ENCODE measurements around the gene QRICH1. TPM values are rescaled to one million over a fixed set of nuclear protein-coding genes. Genes with fewer than 3 reads are reported as not detected.

QRICH1 gene
- total and polyA plus RNA-seq, 2 of the 13 experiments (the other 11 are each of a cell fraction or from before 2014, with no cell fraction given): 52.6 to 102 TPM

DNA sequence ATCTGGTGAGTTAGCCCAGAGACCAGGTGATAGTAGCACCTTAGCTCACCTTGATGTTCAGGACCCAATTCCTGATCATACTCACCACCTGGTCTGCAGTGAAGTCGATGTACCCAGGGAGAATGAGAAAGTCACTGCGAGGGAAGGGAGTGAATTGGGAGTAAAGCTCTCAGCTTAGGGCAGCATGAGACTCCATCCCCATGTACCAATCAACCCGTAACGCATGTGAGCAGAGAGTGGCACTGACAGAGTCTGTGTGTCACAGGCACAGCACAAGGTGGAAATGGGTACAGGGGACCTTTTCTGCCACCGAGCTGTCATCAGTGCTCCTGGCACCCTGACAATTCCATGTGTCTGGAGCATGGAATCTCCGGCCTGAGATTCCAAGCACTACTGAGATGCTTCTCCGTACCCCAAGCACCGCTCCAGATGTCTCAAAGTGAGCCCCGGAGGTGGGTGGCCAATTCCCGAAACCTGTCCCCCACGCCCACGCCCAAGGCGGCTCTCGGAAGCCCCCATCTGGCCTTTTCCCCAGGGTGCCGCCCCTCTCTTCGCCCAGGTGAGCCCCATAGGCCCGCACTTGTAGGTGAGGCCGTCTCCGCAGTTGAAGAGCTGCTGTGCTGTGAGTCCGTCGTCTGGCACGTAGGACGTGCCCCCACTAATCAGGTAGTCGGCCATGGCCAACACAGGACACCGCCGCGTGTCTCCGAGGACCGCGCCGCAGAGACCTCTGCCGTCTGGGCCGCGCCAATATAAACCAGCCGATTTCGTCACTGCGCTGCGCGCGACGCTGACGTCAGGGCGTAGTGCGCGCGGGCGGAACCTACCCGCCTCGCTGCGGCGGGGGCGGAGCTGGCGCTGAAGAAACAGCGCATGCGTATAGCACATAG lies 65.0 kb downstream of the QRICH1 start, which contains the start of gene IMPDH2 (continued):
- TF ChIP-seq, protein P1, sequence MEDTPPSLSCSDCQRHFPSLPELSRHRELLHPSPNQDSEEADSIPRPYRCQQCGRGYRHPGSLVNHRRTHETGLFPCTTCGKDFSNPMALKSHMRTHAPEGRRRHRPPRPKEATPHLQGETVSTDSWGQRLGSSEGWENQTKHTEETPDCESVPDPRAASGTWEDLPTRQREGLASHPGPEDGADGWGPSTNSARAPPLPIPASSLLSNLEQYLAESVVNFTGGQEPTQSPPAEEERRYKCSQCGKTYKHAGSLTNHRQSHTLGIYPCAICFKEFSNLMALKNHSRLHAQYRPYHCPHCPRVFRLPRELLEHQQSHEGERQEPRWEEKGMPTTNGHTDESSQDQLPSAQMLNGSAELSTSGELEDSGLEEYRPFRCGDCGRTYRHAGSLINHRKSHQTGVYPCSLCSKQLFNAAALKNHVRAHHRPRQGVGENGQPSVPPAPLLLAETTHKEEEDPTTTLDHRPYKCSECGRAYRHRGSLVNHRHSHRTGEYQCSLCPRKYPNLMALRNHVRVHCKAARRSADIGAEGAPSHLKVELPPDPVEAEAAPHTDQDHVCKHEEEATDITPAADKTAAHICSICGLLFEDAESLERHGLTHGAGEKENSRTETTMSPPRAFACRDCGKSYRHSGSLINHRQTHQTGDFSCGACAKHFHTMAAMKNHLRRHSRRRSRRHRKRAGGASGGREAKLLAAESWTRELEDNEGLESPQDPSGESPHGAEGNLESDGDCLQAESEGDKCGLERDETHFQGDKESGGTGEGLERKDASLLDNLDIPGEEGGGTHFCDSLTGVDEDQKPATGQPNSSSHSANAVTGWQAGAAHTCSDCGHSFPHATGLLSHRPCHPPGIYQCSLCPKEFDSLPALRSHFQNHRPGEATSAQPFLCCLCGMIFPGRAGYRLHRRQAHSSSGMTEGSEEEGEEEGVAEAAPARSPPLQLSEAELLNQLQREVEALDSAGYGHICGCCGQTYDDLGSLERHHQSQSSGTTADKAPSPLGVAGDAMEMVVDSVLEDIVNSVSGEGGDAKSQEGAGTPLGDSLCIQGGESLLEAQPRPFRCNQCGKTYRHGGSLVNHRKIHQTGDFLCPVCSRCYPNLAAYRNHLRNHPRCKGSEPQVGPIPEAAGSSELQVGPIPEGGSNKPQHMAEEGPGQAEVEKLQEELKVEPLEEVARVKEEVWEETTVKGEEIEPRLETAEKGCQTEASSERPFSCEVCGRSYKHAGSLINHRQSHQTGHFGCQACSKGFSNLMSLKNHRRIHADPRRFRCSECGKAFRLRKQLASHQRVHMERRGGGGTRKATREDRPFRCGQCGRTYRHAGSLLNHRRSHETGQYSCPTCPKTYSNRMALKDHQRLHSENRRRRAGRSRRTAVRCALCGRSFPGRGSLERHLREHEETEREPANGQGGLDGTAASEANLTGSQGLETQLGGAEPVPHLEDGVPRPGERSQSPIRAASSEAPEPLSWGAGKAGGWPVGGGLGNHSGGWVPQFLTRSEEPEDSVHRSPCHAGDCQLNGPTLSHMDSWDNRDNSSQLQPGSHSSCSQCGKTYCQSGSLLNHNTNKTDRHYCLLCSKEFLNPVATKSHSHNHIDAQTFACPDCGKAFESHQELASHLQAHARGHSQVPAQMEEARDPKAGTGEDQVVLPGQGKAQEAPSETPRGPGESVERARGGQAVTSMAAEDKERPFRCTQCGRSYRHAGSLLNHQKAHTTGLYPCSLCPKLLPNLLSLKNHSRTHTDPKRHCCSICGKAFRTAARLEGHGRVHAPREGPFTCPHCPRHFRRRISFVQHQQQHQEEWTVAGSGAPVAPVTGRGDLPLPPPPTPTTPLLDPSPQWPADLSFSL (CRISPR knock-in tag; IDR thresholded peaks at IDR 0.05): no peak
- TF ChIP-seq, protein P2, sequence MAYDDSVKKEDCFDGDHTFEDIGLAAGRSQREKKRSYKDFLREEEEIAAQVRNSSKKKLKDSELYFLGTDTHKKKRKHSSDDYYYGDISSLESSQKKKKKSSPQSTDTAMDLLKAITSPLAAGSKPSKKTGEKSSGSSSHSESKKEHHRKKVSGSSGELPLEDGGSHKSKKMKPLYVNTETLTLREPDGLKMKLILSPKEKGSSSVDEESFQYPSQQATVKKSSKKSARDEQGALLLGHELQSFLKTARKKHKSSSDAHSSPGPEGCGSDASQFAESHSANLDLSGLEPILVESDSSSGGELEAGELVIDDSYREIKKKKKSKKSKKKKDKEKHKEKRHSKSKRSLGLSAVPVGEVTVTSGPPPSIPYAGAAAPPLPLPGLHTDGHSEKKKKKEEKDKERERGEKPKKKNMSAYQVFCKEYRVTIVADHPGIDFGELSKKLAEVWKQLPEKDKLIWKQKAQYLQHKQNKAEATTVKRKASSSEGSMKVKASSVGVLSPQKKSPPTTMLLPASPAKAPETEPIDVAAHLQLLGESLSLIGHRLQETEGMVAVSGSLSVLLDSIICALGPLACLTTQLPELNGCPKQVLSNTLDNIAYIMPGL (CRISPR knock-in tag; IDR thresholded peaks at IDR 0.05; ENCODE audit: borderline replicate concordance in 1 of 2, low read depth in 1 of 2): peak; percentile 82 to 86
- TF ChIP-seq NR2C2 (CRISPR knock-in tag; IDR thresholded peaks at IDR 0.05; ENCODE audit: borderline replicate concordance) (no peak; the same call in 1 of the 2 replicates), RBM39 (IDR thresholded peaks at IDR 0.05; ENCODE audit: low read depth, low read length, poor library complexity, severe bottlenecking) (peak; percentile 97), ZNF607 (CRISPR knock-in tag; IDR thresholded peaks at IDR 0.05; ENCODE audit: borderline replicate concordance) (no peak), ZNF878 (CRISPR knock-in tag; IDR thresholded peaks at IDR 0.05) (no peak; the same call in 1 of the 2 replicates), HNF4A (CRISPR knock-in tag; IDR thresholded peaks at IDR 0.05) (no peak), ATAD3A (CRISPR knock-in tag; IDR thresholded peaks at IDR 0.05) (peak; percentile 59; the same call in 1 of the 2 replicates), FOXC1 (CRISPR knock-in tag; IDR thresholded peaks at IDR 0.05; ENCODE audit: borderline replicate concordance) (peak; percentile 95), MXD4 (CRISPR knock-in tag; IDR thresholded peaks at IDR 0.05) (peak; percentile 97), JDP2 (CRISPR knock-in tag; IDR thresholded peaks at IDR 0.05; ENCODE audit: borderline replicate concordance) (no peak), ZNF563 (CRISPR knock-in tag; IDR thresholded peaks at IDR 0.05) (peak; percentile 90; the same call in 1 of the 2 replicates), AGO2 (optimal IDR thresholded peaks at IDR 0.05; ENCODE audit: low read depth, low read length) (peak; percentile 100)
- TF ChIP-seq, protein P3, sequence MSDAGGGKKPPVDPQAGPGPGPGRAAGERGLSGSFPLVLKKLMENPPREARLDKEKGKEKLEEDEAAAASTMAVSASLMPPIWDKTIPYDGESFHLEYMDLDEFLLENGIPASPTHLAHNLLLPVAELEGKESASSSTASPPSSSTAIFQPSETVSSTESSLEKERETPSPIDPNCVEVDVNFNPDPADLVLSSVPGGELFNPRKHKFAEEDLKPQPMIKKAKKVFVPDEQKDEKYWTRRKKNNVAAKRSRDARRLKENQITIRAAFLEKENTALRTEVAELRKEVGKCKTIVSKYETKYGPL (CRISPR knock-in tag; IDR thresholded peaks at IDR 0.05): no peak; the same call in 1 of the 2 replicates
- TF ChIP-seq, protein P4, sequence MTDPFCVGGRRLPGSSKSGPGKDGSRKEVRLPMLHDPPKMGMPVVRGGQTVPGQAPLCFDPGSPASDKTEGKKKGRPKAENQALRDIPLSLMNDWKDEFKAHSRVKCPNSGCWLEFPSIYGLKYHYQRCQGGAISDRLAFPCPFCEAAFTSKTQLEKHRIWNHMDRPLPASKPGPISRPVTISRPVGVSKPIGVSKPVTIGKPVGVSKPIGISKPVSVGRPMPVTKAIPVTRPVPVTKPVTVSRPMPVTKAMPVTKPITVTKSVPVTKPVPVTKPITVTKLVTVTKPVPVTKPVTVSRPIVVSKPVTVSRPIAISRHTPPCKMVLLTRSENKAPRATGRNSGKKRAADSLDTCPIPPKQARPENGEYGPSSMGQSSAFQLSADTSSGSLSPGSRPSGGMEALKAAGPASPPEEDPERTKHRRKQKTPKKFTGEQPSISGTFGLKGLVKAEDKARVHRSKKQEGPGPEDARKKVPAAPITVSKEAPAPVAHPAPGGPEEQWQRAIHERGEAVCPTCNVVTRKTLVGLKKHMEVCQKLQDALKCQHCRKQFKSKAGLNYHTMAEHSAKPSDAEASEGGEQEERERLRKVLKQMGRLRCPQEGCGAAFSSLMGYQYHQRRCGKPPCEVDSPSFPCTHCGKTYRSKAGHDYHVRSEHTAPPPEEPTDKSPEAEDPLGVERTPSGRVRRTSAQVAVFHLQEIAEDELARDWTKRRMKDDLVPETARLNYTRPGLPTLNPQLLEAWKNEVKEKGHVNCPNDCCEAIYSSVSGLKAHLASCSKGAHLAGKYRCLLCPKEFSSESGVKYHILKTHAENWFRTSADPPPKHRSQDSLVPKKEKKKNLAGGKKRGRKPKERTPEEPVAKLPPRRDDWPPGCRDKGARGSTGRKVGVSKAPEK (CRISPR knock-in tag; IDR thresholded peaks at IDR 0.05; ENCODE audit: borderline replicate concordance): no peak; the same call in 1 of the 2 replicates

All from HepG2 (cell line).